GM19193 (cell line): ENCODE measurements around the gene RFTN1.

Source experiments
- POLR2A ChIP-seq: IDR thresholded peaks from 4 replicates; pipeline ENCODE4 v1.6.1; 2011; ENCODE audit not compliant: insufficient read depth, insufficient read length; ENCODE audit errors: extremely low read depth

The RFTN1 gene

DNA sequence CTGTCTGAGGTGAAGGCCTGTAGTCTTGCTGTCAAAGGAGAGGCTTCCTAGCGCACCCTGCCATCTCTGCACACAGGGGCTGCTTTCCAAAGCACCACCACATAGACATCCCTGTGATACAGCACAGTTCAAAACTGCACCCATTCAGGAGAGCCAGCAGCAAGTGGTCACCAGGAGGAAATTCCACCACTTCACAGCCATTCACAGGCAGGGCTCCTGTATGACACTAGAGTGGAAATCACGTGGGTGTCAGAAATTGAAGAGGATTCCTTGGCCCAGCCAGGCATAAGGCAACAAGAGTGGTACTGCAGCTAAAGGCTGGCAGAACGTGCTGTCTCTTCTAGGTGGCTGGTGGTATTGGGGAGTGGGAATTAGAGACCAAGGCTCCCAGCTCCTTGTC, 102.8 kb downstream of the RFTN1 start:
- no peak for TF ChIP-seq POLR2A

DNA sequence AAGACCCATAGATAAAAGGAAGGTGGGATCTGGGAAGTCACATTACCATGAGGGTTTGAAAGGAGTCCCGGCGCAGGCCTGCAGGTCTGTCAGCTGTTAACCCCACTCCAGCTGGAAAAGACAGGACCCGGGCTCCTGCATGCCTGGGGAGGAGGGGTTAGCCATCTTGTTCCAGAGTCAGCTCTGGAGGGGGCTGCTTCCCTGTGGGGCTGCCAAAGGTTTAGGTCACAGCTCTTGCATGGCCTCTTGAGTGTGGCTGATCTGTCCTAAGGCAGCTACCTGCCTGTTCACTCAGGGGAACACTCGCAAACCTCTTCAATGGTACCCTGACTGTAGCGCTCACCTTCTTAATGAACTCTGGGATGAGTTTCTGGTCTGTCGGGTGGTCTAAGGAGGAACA, 104.5 kb downstream of the RFTN1 start:
- TF ChIP-seq POLR2A, result no peak

DNA sequence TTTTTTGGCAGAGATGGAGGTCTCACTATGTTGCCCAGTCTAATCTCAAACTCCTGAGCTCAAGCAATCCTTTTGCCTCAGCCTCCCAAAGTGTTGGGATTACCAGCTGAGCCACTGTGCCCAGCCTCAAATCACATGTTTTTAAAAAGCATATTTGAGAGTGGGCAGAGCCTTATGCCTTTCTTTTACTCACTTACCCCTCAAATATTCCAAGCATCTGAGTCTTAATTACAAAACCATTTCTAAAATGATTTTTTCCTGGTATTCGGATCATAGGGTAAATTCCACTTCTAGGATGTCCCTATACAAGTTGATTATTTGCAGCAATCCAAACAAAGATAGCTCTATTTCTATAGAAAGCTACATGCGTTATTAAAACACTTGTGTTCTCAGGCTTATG, 106.1 kb downstream of the RFTN1 start:
- no peak for TF ChIP-seq POLR2A

DNA sequence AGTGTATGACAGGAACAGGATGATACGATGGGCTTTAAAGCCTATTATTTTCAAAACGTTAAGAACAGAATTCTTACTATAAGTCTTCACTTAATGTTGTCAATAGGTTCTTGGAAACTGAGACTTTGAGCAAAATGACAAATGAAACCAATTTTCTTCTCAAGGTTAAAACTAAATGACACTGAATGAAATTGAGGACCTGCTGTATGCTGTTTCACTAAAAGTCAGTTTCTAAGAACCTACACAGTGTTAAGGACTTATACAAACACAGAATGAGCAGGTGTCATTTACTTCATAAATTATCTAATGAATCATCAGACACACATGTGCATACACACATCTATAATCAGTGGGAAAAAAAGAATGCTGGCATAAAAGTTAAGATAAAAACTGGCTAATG, 106.9 kb downstream of the RFTN1 start:
- no peak for TF ChIP-seq POLR2A

DNA sequence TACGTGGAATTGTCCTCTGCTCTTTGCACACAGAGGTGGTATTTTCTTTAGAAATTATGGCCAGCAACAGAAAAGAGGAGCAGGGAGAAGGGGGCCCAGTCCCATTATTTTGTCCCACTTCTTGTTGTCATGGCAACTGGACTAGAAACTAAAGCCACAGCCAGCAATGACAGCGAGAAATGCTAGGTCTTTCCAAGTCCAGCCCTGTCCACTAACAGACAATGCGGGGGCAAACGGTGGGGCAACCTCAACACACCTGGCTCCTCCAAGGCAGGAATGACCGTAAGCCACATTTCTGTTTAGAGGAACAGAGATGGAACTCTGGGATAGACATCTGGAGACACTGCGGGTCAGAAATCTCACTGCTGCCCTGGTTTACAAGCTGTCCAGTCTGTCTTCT, 107.3 kb downstream of the RFTN1 start:
- TF ChIP-seq POLR2A, result no peak

DNA sequence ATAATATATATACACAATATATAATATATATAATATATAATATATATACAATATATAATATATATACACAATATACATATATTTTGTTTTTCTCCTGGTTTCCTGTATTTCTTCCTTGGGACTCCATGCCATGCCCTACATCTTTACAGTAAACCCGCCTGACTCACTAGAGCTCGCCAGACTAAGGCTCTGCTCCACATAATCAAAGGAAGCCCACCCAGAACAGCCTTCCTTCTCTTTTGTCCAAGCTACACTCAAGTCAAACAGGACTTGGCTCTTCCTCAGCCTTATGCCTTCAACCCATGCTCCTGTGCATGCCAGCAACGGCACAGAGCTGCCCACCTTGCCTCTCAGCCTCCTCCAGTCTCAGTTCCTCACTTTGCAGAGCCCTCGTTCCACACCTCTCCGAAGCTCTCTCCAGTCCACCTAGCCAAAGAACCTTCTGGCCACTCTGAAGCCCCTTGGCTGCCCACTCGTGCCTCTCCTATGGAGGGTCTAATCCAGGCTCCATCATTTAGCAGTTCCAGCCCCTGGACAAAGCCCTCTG, 109.1 kb downstream of the RFTN1 start:
- TF ChIP-seq POLR2A, result no peak

- no peak for TF ChIP-seq POLR2A
These were observed 111.0 kb downstream of the RFTN1 start for GRCh38 chr3:16402451-16402850.

DNA sequence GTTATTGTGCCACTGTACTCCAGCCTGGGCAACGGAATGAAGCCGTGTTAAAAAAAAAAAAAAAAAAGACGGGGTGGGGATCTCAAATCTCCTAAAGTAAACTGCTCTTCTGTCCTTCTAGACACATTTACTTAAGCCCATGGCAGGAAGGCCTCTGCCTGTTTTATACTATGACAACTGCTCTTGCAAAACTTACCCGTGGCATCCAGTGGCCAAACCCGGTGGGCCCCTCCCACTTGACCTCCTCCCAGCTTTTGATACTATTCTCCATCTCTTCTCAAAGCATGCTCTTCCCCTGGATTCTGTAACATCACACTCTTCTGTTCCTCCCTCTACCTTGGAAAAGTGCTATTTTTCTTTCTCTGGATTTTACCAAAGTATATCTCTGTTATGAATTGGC, 112.2 kb downstream of the RFTN1 start:
- TF ChIP-seq POLR2A, result no peak

DNA sequence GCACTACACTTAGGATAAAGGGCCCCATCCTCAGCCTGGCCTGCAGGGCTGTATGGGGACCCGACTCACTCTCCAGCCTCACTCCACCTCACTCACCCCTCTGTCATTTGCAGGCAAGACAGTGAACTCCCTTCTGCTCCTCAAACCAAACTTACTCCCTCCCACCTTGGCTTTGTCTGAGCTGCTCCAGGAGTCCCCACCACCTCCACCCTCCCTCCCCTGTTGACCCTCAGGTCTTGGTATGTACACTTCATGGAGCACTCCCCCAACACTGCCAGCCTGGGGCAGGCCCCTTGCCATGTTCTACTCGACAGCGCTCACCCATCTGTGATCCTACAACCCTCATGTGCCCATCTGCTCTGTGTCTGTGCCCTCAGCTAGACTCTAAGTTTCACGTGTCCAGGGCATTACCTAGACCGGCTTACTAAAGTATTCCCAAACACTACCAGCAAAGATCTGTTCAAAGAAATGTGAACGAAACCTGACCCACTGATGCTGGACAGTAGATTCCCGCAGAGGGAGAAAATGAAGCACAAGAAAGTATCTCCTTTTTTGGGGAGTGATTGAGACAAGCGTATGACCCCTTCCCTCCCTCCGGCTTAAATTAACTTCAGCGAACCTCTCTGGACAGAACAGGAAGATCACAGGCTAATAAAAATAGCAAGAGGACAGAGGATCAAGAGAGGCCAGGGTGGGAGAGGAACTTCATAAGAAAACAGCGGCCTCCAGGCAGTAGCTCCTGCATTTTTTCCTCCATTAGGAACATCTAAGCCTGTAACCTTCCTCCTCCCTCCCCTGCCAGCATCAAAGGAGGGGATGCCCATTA, 113.2 kb downstream of the RFTN1 start:
- TF ChIP-seq POLR2A, result no peak

- no peak for TF ChIP-seq POLR2A
These were observed 114.0 kb downstream of the RFTN1 start for GRCh38 chr3:16399473-16399872.

GRCh38 chr3:16398648-16399047, 114.9 kb downstream of the RFTN1 start:
- TF ChIP-seq POLR2A, result no peak

DNA sequence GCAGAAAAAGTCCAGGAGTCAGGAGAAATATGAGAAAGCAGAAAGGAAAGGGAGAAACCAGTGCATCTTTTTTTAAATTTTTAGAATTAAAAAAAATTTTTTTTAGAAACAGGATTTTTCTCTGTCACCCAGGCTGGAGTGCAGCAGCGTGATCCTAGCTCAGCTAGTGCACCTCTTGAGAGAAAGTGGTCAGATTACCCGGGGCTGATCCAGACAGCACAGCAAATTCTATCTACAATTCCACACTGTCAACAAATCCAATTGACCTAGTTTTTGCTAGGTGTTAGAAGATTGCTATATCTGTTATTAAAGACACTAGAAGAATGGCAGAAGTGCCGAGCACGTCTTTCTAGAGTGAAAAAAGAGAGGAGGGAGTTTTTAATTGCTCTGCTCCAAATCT, 117.3 kb downstream of the RFTN1 start:
- TF ChIP-seq POLR2A, result no peak

DNA sequence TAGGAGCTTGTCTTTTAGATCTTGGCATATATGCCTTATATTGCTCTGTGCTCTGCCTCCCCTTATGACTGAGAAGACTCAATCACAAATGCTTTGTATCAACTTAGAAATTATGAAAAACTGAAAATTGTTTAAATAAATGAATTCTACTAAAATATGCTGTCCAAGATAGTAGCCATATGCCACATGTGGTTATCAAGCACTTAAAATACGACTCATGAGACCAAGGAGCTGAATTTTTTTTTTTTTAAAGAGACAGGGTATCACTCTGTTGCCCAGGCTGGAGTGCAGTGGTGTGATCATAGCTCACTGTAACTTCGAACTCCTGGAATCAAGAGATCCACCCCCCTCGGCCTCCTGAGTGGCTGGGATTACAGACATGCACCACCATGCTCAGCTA, 118.3 kb downstream of the RFTN1 start:
- no peak for TF ChIP-seq POLR2A

DNA sequence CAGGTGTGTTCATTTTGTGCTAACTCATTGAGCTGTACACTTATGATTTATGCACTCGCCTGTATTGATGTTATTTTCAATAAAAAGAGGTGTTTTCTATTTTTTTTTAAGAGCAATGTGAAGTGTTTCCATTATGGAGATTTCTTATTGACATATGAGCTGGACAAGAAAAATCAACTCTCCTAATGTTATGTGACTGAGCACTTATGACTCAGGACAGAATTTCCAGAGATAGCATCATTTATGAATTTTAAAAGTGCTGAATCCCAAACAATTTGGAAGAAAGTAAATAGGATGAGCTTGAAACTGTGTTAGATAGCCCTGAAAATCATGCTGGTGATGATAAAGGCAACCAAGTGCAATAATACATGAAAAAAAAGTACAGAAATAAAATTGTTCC, 118.9 kb downstream of the RFTN1 start:
- no peak for TF ChIP-seq POLR2A

GRCh38 chr3:16392717-16393116, 120.8 kb downstream of the RFTN1 start:
- no peak for TF ChIP-seq POLR2A

- TF ChIP-seq POLR2A, result no peak
These were observed 121.4 kb downstream of the RFTN1 start for GRCh38 chr3:16392065-16392464.
